Coronary artery (tissue), 2 donors: Measurements from ENCODE around the gene AADACL3.

Experiments
- DNase-seq: peaks from one replicate; pipeline ENCODE4 v3.0.0-alpha.2; 2017; ENCODE audit warnings: low spot score
- H3K27ac ChIP-seq, 2 donors: fragments of 200-600 bp; sonication (generic); one replicate each; pipeline ENCODE4 v1.5.1; 2016 to 2019
- H3K4me3 ChIP-seq: fragments of 200-600 bp; sonication (generic); 2 replicates; pipeline ENCODE4 v1.5.1; 2016; ENCODE audit warnings: mild to moderate bottlenecking, moderate library complexity
- TF ChIP-seq, protein P1 (sequence below): fragments of 200-600 bp; sonication (generic); IDR thresholded peaks from one replicate; pipeline ENCODE4 v1.5.1; 2019; ENCODE audit warnings: antibody characterized with exemption

Gene AADACL3

GRCh38 chr1:12678820-12679219 lies 37.1 kb upstream of the AADACL3 start:
- no peak overlapping the region for H3K27ac ChIP-seq
- no peak for DNase-seq
- no peak overlapping the region for H3K4me3 ChIP-seq
- TF ChIP-seq, protein P1, sequence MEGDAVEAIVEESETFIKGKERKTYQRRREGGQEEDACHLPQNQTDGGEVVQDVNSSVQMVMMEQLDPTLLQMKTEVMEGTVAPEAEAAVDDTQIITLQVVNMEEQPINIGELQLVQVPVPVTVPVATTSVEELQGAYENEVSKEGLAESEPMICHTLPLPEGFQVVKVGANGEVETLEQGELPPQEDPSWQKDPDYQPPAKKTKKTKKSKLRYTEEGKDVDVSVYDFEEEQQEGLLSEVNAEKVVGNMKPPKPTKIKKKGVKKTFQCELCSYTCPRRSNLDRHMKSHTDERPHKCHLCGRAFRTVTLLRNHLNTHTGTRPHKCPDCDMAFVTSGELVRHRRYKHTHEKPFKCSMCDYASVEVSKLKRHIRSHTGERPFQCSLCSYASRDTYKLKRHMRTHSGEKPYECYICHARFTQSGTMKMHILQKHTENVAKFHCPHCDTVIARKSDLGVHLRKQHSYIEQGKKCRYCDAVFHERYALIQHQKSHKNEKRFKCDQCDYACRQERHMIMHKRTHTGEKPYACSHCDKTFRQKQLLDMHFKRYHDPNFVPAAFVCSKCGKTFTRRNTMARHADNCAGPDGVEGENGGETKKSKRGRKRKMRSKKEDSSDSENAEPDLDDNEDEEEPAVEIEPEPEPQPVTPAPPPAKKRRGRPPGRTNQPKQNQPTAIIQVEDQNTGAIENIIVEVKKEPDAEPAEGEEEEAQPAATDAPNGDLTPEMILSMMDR, result no peak

- no peak overlapping the region for H3K27ac ChIP-seq
- no peak overlapping the region for H3K4me3 ChIP-seq
- TF ChIP-seq, protein P1, result no peak
- DNase-seq, result no peak
Observed at GRCh38 chr1:12690156-12690555, 25.8 kb upstream of the AADACL3 start.

GRCh38 chr1:12692967-12693782 lies 22.7 kb upstream of the AADACL3 start:
- Histone ChIP-seq H3K4me3 (no peak overlapping the region), H3K27ac (no peak overlapping the region)
- DNase-seq, result no peak
- TF ChIP-seq, protein P1, result no peak

DNA sequence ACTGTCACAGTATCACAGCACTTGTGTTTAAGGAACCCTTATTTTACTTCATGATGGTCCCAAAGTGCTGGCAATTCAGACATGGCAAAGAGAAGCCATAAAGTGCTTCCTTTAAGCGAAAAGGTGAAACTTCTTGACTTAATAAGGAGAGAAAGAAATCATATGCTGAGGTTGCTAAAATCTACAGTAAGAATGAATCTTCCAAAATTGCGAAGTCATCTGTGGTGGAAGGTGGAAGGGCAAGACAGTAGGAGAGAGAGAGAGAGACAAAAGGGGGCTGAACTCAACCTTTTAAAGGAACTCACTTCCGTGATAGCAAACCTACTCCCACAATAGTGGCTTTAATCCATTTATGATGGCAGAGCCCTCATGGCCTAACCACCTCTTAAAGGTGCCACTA lies 19.3 kb upstream of the AADACL3 start:
- Histone ChIP-seq H3K27ac (no peak overlapping the region), H3K4me3 (no peak overlapping the region)
- no peak for DNase-seq
- TF ChIP-seq, protein P1, result no peak

GRCh38 chr1:12697397-12697796 lies 18.5 kb upstream of the AADACL3 start:
- TF ChIP-seq, protein P1, result no peak
- no peak overlapping the region for H3K4me3 ChIP-seq
- no peak overlapping the region for H3K27ac ChIP-seq
- no peak for DNase-seq

- no peak for DNase-seq
- TF ChIP-seq, protein P1, result no peak
- Histone ChIP-seq H3K27ac (no peak overlapping the region), H3K4me3 (no peak overlapping the region)
Observed at GRCh38 chr1:12703821-12704451, 12.0 kb upstream of the AADACL3 start.

DNA sequence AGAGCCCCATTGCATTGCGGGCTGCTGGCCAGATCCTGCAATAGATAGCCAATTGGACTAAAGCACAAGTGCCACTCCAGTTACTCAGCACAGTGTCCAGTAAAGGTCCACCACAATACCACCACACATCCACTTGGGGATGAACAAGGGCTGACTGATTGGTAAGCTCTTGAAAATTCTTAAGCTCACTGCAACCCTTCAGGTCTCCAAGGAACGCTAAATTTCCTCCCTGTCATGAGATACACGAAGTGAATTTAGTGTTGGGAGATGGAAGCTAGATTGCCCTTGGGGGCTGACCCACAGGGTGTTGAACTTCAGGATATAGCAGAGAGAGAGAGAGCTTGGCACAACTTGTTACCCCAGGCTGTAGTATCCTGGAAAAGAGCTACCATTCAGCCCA lies 9.8 kb upstream of the AADACL3 start:
- Histone ChIP-seq H3K27ac (no peak overlapping the region), H3K4me3 (no peak overlapping the region)
- TF ChIP-seq, protein P1, result no peak
- no peak for DNase-seq
